PC-9 (cell line): ENCODE results near the gene UST. TPM values are rescaled to one million over a fixed set of nuclear protein-coding genes. Genes with fewer than 3 reads are reported as not detected.
A peak's percentile ranks its signal among the peaks of the same experiment; 100 is the strongest.

Source experiments
- BruUV-seq: library from RNA; stranded (reverse); fragments of 400-500 nt; replicated peaks from 2 replicates; lab custom pipeline; 2021; lab: Mats Ljungman, UMichigan
- CTCF ChIA-PET: fragments of 300-600 bp; sonication (Branson Sonifier 250); formaldehyde crosslinking; loops from one replicate; lab custom pipeline; 2022; ENCODE audit warnings: antibody characterized with exemption; lab: Charles Lee
- POLR2A ChIA-PET: fragments of 300-600 bp; sonication (Branson Sonifier 250); formaldehyde crosslinking; loops from one replicate; lab custom pipeline; 2022; ENCODE audit warnings: antibody characterized with exemption; ENCODE audit not compliant: unreplicated experiment; lab: Charles Lee
- DNase-seq, 2 experiments: peaks; one replicate each; pipeline versions ENCODE4 v3.0.0 to v3.0.0-alpha.2; 2015 to 2022; ENCODE audit warnings: mixed read lengths in 1 of 2
- H2AFZ ChIP-seq: fragments of 200-600 bp; sonication (generic); 2 replicates; pipeline ENCODE4 v1.8.1; 2017; ENCODE audit warnings: antibody characterized with exemption
- H3F3A ChIP-seq: fragments of 200-600 bp; sonication (generic); 2 replicates; pipeline ENCODE4 v1.8.1; 2017; ENCODE audit warnings: antibody characterized with exemption, mild to moderate bottlenecking, low read depth; ENCODE audit not compliant: insufficient read depth
- H3K27ac ChIP-seq: fragments of 200-600 bp; sonication (generic); 2 replicates; pipeline ENCODE4 v1.6.1; 2016; ENCODE audit warnings: mixed run types
- H3K27me3 ChIP-seq: fragments of 200-600 bp; sonication (generic); 2 replicates; pipeline ENCODE4 v1.6.1; 2016; ENCODE audit warnings: low read depth, mixed run types; ENCODE audit not compliant: insufficient read depth
- H3K36me3 ChIP-seq: fragments of 200-600 bp; sonication (generic); 2 replicates; pipeline ENCODE4 v1.6.1; 2016; ENCODE audit warnings: low read depth, mixed run types
- H3K4me1 ChIP-seq: fragments of 200-600 bp; sonication (generic); replicated peaks from 2 replicates; pipeline ENCODE4 v1.6.1; 2016; ENCODE audit warnings: mixed run types; ENCODE audit not compliant: insufficient read depth
- H3K4me2 ChIP-seq: fragments of 200-600 bp; sonication (generic); 2 replicates; pipeline ENCODE4 v1.6.1; 2017; ENCODE audit warnings: mixed run types
- H3K4me3 ChIP-seq: fragments of 200-600 bp; sonication (generic); 2 replicates; pipeline ENCODE4 v1.6.1; 2016; ENCODE audit warnings: mixed run types
- H3K79me2 ChIP-seq: fragments of 200-600 bp; sonication (generic); 2 replicates; pipeline ENCODE4 v1.6.1; 2017; ENCODE audit warnings: low read depth, mixed run types
- H3K9me2 ChIP-seq: fragments of 200-600 bp; sonication (generic); 2 replicates; pipeline ENCODE4 v1.8.1; 2017; ENCODE audit warnings: mild to moderate bottlenecking; ENCODE audit not compliant: insufficient read depth
- H3K9me3 ChIP-seq: fragments of 200-600 bp; sonication (generic); 2 replicates; pipeline ENCODE4 v1.8.1; 2016; ENCODE audit warnings: low read depth; ENCODE audit not compliant: insufficient read depth
- H4K20me1 ChIP-seq: fragments of 200-600 bp; sonication (generic); 2 replicates; pipeline ENCODE4 v1.8.1; 2017; ENCODE audit not compliant: insufficient read depth
- CTCF ChIP-seq: fragments of 200-600 bp; sonication (generic); conservative IDR thresholded peaks from 2 replicates; pipeline ENCODE4 v1.6.1; 2017; ENCODE audit warnings: mixed run types, antibody characterized with exemption, mild to moderate bottlenecking, moderate library complexity
- EZH2 ChIP-seq: fragments of 200-600 bp; sonication (generic); IDR thresholded peaks from 2 replicates; pipeline ENCODE4 v1.8.0; 2017; ENCODE audit warnings: antibody characterized with exemption, low read depth
- intact Hi-C: fragments of 100-400 bp; cut with micrococcal nuclease; formaldehyde crosslinking; loops from one replicate; pipeline ENCODE4 v1.10.0; 2022; ENCODE audit not compliant: unreplicated experiment
- total RNA-seq: library from RNA; stranded (reverse); gene quantifications from 2 replicates; pipeline ENCODE4 v1.2.3, GENCODE V29; 2021

UST gene
- total RNA-seq, 1 experiment from 2014 or later: 4.2 TPM

- no peak for DNase-seq
Measured at GRCh38 chr6:148835920-148836441, 89.2 kb downstream of the UST start.

GRCh38 chr6:148836751-148837150, 89.9 kb downstream of the UST start:
- H3F3A ChIP-seq: peaks cover 3% of the 10 kb centered on the region; the same call in 1 of the 2 replicates
- no peaks in the 10 kb centered on the region for H3K9me2 ChIP-seq
- DNase-seq: no peak
- no peaks in the 10 kb centered on the region for H4K20me1 ChIP-seq
- no peak overlapping the region for H3K4me3 ChIP-seq
- H3K36me3 ChIP-seq: no peaks in the 10 kb centered on the region
- H3K9me3 ChIP-seq: no peaks in the 10 kb centered on the region
- ChIA-PET POLR2A (no interaction called here), CTCF (no interaction called here)
- no peak overlapping the region for H2AFZ ChIP-seq
- H3K4me2 ChIP-seq: no peak overlapping the region
- TF ChIP-seq CTCF (no peak), EZH2 (no peak)
- H3K27ac ChIP-seq: no peak overlapping the region
- intact Hi-C loops: loop anchor here (5.0 kb wide), 1 partner anchor 89 kb away; the partner anchor contains the start of gene UST
- peaks cover 43% of the 10 kb centered on the region for H3K4me1 ChIP-seq
- no peaks in the 10 kb centered on the region for H3K79me2 ChIP-seq
- H3K27me3 ChIP-seq: no peaks in the 10 kb centered on the region
- BruUV-seq: no TSS peak

More at GRCh38 chr6:148835920-148836441, 89.2 kb downstream of the UST start:
- Histone ChIP-seq H3K9me3 (no peaks in the 10 kb centered on the region), H3F3A (peaks cover 3% of the 10 kb centered on the region; the same call in 1 of the 2 replicates), H3K27me3 (no peaks in the 10 kb centered on the region), H3K36me3 (no peaks in the 10 kb centered on the region), H3K27ac (no peak overlapping the region), H3K4me3 (no peak overlapping the region), H3K79me2 (no peaks in the 10 kb centered on the region), H3K4me1 (peaks cover 39% of the 10 kb centered on the region), H4K20me1 (no peaks in the 10 kb centered on the region), H2AFZ (no peak overlapping the region), H3K9me2 (no peaks in the 10 kb centered on the region), H3K4me2 (no peak overlapping the region)
- ChIA-PET CTCF (no interaction called here), POLR2A (no interaction called here)
- no TSS peak for BruUV-seq
- intact Hi-C loops: loop anchor here (5.0 kb wide), 1 partner anchor 89 kb away; the partner anchor contains the start of gene UST
- TF ChIP-seq EZH2 (no peak), CTCF (no peak)

GRCh38 chr6:148837941-148838340, 91.1 kb downstream of the UST start:
- no peaks in the 10 kb centered on the region for H4K20me1 ChIP-seq
- BruUV-seq: no TSS peak
- CTCF ChIA-PET: no interaction called here
- no peak for TF ChIP-seq CTCF
- no peak for TF ChIP-seq EZH2
- no peak overlapping the region for H3K4me3 ChIP-seq
- no peaks in the 10 kb centered on the region for H3K27me3 ChIP-seq
- H3K4me2 ChIP-seq: peak overlapping the region; percentile 37
- no peaks in the 10 kb centered on the region for H3K9me3 ChIP-seq
- peak; percentile 79 to 91 for DNase-seq
- intact Hi-C loops: loop anchor here (1.0 to 5.0 kb wide), 2 partner anchors 18 to 91 kb away; partner anchors contain the start of gene UST
- no peaks in the 10 kb centered on the region for H3K79me2 ChIP-seq
- H3K9me2 ChIP-seq: no peaks in the 10 kb centered on the region
- no peaks in the 10 kb centered on the region for H3K36me3 ChIP-seq
- H3K27ac ChIP-seq: peak overlapping the region; percentile 47
- H3K4me1 ChIP-seq: peaks cover 43% of the 10 kb centered on the region
- H3F3A ChIP-seq: peaks cover 3% of the 10 kb centered on the region; the same call in 1 of the 2 replicates
- POLR2A ChIA-PET: no interaction called here
- H2AFZ ChIP-seq: no peak overlapping the region
